Hepatocyte (in vitro differentiated cells): ENCODE measurements around the gene CLCF1.

Experiments used
- CTCF ChIP-seq: fragments of 200-600 bp; sonication (generic); IDR thresholded peaks from 2 replicates; pipeline ENCODE4 v1.5.1; 2016; ENCODE audit warnings: antibody characterized with exemption, mild to moderate bottlenecking; ENCODE audit not compliant: poor library complexity
- EZH2 ChIP-seq: fragments of 200-600 bp; sonication (generic); IDR thresholded peaks from 2 replicates; pipeline ENCODE4 v1.6.1; 2016; ENCODE audit warnings: antibody characterized with exemption, mild to moderate bottlenecking, borderline replicate concordance
- EZH2phosphoT487 ChIP-seq: fragments of 200-600 bp; sonication (generic); IDR thresholded peaks from one replicate; pipeline ENCODE4 v1.6.1; 2018; ENCODE audit warnings: antibody characterized with exemption, mild to moderate bottlenecking, low read depth, moderate library complexity; ENCODE audit not compliant: unreplicated experiment, severe bottlenecking

GRCh38 chr11:67356864-67357561 is 16.4 kb downstream of the CLCF1 start:
- TF ChIP-seq CTCF (peak; percentile 96), EZH2 (no peak), EZH2phosphoT487 (no peak)
